Testis (tissue), 2 donors: ENCODE results near the gene TRAPPC13.

Experiments
- CTCF ChIP-seq, 3 experiments: fragments of 450-650 bp in 2 of 3; fragments of 200-600 bp in 1 of 3; sonication (generic) in 1 of 3; IDR thresholded peaks; one replicate each; pipeline ENCODE4 v1.5.1; 2016 to 2019; ENCODE audit warnings: antibody characterized with exemption in 3 of 3, mild to moderate bottlenecking in 2 of 3, moderate library complexity in 1 of 3
- POLR2A ChIP-seq: fragments of 450-650 bp; IDR thresholded peaks from one replicate; pipeline ENCODE4 v1.6.1; 2017; ENCODE audit warnings: antibody characterized with exemption, mild to moderate bottlenecking, moderate library complexity

GRCh38 chr5:65663804-65664521 lies 39.1 kb downstream of the TRAPPC13 start:
- TF ChIP-seq CTCF (IDR thresholded peaks at IDR 0.05) (peak in 1 of 3 experiments; percentile 39), POLR2A (no peak)
